ENCODE data around the gene MAP4K4. TPM values are rescaled to one million over a fixed set of nuclear protein-coding genes. Genes with fewer than 3 reads are reported as not detected.

MAP4K4 gene
- total and polyA plus RNA-seq, 2 of the 13 experiments (the other 11 are each of a cell fraction or from before 2014, with no cell fraction given): 105 to 264 TPM

DNA sequence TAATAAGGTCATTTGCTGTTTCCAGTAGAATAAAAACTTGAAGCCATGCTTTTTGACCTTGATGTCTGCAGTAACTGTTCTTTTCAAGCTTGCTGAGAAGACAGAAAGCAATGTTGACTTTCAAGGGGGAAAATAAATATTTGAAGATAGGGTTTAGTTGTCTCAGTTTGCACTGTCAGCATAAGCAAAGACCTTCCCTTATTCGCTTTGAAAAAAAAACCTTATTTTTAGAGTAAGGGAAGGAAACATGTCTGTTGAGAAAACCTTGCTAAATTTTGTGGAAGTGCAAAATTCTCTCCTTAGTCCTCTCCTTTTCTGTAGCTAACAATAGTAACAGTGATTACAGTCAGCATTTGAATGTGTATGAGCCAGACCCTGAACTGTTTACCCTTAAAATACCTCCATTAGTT lies 43.1 kb downstream of the MAP4K4 start (continued):
- peak in 1 of 2 experiments; percentile 21; a peak in 1 of 4 replicates for TF ChIP-seq NR2F1 (CRISPR knock-in tag; IDR thresholded peaks at IDR 0.05)
- TF ChIP-seq, protein P1, sequence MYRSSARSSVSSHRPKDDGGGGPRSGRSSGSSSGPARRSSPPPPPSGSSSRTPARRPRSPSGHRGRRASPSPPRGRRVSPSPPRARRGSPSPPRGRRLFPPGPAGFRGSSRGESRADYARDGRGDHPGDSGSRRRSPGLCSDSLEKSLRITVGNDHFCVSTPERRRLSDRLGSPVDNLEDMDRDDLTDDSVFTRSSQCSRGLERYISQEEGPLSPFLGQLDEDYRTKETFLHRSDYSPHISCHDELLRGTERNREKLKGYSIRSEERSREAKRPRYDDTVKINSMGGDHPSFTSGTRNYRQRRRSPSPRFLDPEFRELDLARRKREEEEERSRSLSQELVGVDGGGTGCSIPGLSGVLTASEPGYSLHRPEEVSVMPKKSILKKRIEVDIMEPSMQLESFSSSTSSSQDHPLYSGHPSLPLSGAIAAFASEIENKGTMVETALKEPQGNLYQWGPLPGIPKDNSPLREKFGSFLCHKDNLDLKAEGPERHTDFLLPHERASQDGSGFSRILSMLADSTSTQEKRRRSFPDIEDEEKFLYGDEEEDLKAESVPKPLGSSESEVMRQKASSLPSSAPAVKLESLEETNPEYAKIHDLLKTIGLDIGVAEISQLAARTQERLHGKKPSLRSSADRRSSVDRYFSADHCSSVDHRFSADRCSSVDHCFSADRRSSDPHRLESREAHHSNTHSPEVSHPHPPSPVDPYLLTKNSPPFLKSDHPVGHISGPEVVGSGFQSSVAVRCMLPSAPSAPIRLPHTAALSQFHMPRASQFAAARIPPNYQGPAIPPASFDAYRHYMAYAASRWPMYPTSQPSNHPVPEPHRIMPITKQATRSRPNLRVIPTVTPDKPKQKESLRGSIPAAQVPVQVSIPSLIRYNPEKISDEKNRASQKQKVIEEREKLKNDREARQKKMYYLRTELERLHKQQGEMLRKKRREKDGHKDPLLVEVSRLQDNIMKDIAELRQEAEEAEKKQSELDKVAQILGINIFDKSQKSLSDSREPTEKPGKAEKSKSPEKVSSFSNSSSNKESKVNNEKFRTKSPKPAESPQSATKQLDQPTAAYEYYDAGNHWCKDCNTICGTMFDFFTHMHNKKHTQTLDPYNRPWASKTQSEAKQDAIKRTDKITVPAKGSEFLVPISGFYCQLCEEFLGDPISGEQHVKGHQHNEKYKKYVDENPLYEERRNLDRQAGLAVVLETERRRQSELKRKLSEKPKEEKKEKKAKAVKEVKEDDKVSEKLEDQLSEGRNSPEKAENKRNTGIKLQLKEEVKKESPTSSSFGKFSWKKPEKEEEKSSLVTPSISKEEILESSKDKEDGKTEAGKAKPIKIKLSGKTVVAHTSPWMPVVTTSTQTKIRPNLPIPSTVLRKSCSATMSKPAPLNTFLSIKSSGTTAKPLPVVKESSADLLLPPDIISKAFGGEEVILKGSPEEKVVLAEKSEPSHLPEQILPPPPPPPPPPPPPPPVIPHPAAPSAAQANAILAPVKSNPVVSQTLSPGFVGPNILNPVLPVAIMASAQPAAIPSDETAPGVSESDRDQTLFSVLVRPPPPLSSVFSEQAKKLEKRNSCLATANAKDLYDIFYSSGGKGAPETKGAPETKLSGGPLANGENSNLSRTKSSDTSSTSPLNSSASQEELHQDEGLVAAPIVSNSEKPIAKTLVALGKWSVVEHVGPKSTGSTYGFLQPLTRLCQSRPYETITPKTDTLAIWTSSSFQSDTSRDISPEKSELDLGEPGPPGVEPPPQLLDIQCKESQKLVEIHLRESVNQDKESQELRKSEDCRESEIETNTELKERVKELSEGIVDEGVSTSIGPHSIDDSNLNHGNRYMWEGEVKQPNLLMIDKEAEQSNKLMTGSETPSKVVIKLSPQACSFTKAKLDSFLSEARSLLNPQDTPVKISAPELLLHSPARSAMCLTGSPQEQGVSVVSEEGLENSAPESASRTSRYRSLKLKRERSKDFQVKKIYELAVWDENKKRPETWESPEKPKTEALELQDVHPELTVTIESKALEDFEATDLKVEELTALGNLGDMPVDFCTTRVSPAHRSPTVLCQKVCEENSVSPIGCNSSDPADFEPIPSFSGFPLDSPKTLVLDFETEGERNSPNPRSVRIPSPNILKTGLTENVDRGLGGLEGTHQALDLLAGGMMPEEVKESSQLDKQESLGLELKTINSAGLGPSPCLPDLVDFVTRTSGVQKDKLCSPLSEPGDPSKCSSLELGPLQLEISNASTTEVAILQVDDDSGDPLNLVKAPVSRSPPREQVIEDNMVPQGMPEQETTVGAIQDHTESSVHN (CRISPR knock-in tag; IDR thresholded peaks at IDR 0.05): no peak
- TF ChIP-seq SIX4 (CRISPR knock-in tag; IDR thresholded peaks at IDR 0.05): peak; percentile 90
- peak; percentile 84; the same call in 1 of the 2 replicates for TF ChIP-seq ZNF609 (CRISPR knock-in tag; IDR thresholded peaks at IDR 0.05; ENCODE audit: borderline replicate concordance)
- TF ChIP-seq ZUFSP (CRISPR knock-in tag; IDR thresholded peaks at IDR 0.05; ENCODE audit: borderline replicate concordance): no peak
- peak; percentile 70 for TF ChIP-seq FOXK1 (CRISPR knock-in tag; IDR thresholded peaks at IDR 0.05; ENCODE audit: borderline replicate concordance, low read depth)
- no peak for TF ChIP-seq LCORL (IDR thresholded peaks at IDR 0.05)
- TF ChIP-seq LCORL (CRISPR knock-in tag; IDR thresholded peaks at IDR 0.05): peak; percentile 67; the same call in 1 of the 2 replicates
- peak; percentile 82 for TF ChIP-seq SAP130 (CRISPR knock-in tag; IDR thresholded peaks at IDR 0.05; ENCODE audit: low read depth)
- TF ChIP-seq NCOR1 (IDR thresholded peaks at IDR 0.05; ENCODE audit: borderline replicate concordance, low read length): peak; percentile 63; the same call in 1 of the 2 replicates
